Liver (tissue), 3 donors: ENCODE data around the gene GAB2.

Source experiments
- EGR1 ChIP-seq, 2 donors: IDR thresholded peaks; 2 replicates each; pipeline ENCODE4 v1.6.1; 2016 to 2018; ENCODE audit warnings: antibody characterized with exemption in 2 of 2, low read depth in 2 of 2
- GABPA ChIP-seq, 2 donors: IDR thresholded peaks in 1 of 2; conservative IDR thresholded peaks in 1 of 2; 2 replicates each; pipeline ENCODE4 v1.6.1; 2016; ENCODE audit warnings: antibody characterized with exemption in 2 of 2, mild to moderate bottlenecking in 1 of 2, moderate library complexity in 1 of 2
- JUND ChIP-seq, 2 donors: IDR thresholded peaks; 2 replicates each; pipeline ENCODE4 v1.6.1; 2016; ENCODE audit warnings: antibody characterized with exemption in 2 of 2
- MAX ChIP-seq: IDR thresholded peaks from 2 replicates; pipeline ENCODE4 v1.6.1; 2016; ENCODE audit warnings: antibody characterized with exemption
- RAD21 ChIP-seq, 2 donors: IDR thresholded peaks; 2 replicates each; pipeline ENCODE4 v1.6.1; 2016; ENCODE audit warnings: antibody characterized with exemption in 2 of 2, mild to moderate bottlenecking in 2 of 2
- TAF1 ChIP-seq: conservative IDR thresholded peaks from 2 replicates; pipeline ENCODE4 v1.6.1; 2016; ENCODE audit warnings: antibody characterized with exemption, mild to moderate bottlenecking
- YY1 ChIP-seq: IDR thresholded peaks from 2 replicates; pipeline ENCODE4 v1.6.1; 2016; ENCODE audit warnings: antibody characterized with exemption, mild to moderate bottlenecking
- TF ChIP-seq, protein P1 (sequence below): IDR thresholded peaks from 2 replicates; pipeline ENCODE4 v1.6.1; 2016; ENCODE audit warnings: antibody characterized with exemption, mild to moderate bottlenecking
- TF ChIP-seq, protein P2 (sequence below): fragments of 150-350 bp; IDR thresholded peaks from 2 replicates; pipeline ENCODE4 v1.5.1; 2017; ENCODE audit warnings: improper control_type of control experiment, low read depth, low read length; ENCODE audit not compliant: missing input control
- TF ChIP-seq, protein P3 (sequence below): IDR thresholded peaks from 2 replicates; pipeline ENCODE4 v1.6.1; 2016; ENCODE audit warnings: antibody characterized with exemption
- donor health status: healthy.
- donor health status: healthy.

GRCh38 chr11:78181185-78181584 is 236.4 kb downstream of the GAB2 start:
- TF ChIP-seq TAF1, result no peak
- no peak for TF ChIP-seq YY1
- TF ChIP-seq, protein P1, sequence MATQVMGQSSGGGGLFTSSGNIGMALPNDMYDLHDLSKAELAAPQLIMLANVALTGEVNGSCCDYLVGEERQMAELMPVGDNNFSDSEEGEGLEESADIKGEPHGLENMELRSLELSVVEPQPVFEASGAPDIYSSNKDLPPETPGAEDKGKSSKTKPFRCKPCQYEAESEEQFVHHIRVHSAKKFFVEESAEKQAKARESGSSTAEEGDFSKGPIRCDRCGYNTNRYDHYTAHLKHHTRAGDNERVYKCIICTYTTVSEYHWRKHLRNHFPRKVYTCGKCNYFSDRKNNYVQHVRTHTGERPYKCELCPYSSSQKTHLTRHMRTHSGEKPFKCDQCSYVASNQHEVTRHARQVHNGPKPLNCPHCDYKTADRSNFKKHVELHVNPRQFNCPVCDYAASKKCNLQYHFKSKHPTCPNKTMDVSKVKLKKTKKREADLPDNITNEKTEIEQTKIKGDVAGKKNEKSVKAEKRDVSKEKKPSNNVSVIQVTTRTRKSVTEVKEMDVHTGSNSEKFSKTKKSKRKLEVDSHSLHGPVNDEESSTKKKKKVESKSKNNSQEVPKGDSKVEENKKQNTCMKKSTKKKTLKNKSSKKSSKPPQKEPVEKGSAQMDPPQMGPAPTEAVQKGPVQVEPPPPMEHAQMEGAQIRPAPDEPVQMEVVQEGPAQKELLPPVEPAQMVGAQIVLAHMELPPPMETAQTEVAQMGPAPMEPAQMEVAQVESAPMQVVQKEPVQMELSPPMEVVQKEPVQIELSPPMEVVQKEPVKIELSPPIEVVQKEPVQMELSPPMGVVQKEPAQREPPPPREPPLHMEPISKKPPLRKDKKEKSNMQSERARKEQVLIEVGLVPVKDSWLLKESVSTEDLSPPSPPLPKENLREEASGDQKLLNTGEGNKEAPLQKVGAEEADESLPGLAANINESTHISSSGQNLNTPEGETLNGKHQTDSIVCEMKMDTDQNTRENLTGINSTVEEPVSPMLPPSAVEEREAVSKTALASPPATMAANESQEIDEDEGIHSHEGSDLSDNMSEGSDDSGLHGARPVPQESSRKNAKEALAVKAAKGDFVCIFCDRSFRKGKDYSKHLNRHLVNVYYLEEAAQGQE, result no peak
- TF ChIP-seq, protein P2, sequence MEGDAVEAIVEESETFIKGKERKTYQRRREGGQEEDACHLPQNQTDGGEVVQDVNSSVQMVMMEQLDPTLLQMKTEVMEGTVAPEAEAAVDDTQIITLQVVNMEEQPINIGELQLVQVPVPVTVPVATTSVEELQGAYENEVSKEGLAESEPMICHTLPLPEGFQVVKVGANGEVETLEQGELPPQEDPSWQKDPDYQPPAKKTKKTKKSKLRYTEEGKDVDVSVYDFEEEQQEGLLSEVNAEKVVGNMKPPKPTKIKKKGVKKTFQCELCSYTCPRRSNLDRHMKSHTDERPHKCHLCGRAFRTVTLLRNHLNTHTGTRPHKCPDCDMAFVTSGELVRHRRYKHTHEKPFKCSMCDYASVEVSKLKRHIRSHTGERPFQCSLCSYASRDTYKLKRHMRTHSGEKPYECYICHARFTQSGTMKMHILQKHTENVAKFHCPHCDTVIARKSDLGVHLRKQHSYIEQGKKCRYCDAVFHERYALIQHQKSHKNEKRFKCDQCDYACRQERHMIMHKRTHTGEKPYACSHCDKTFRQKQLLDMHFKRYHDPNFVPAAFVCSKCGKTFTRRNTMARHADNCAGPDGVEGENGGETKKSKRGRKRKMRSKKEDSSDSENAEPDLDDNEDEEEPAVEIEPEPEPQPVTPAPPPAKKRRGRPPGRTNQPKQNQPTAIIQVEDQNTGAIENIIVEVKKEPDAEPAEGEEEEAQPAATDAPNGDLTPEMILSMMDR, result no peak
- TF ChIP-seq JUND (IDR thresholded peaks at IDR 0.05), result no peak
- no peak for TF ChIP-seq EGR1 (IDR thresholded peaks at IDR 0.05; ENCODE audit: low read depth in 2 of 2)
- no peak for TF ChIP-seq MAX
- TF ChIP-seq RAD21 (IDR thresholded peaks at IDR 0.05), result no peak
- no peak for TF ChIP-seq GABPA (IDR thresholded peaks at IDR 0.05 in 1 of 2, conservative IDR thresholded peaks at IDR 0.05 in 1 of 2)
- TF ChIP-seq, protein P3, sequence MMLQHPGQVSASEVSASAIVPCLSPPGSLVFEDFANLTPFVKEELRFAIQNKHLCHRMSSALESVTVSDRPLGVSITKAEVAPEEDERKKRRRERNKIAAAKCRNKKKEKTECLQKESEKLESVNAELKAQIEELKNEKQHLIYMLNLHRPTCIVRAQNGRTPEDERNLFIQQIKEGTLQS, result no peak
